CD4-positive, alpha-beta T cell treated with Interleukin-6 for 4 hours (primary cell): Measurements from ENCODE around the gene ADO.

Experiments used
- DNase-seq: peaks from one replicate; pipeline ENCODE4 v3.0.0-alpha.2; 2020; ENCODE audit warnings: mixed read lengths

ADO gene

GRCh38 chr10:62794306-62794705, 10.2 kb upstream of the ADO start:
- DNase-seq, result no peak

GRCh38 chr10:62795100-62795499, 9.4 kb upstream of the ADO start:
- DNase-seq, result no peak

GRCh38 chr10:62795762-62796161, 8.8 kb upstream of the ADO start:
- no peak for DNase-seq

- no peak for DNase-seq
Measured at GRCh38 chr10:62796896-62797295, 7.6 kb upstream of the ADO start.

DNA sequence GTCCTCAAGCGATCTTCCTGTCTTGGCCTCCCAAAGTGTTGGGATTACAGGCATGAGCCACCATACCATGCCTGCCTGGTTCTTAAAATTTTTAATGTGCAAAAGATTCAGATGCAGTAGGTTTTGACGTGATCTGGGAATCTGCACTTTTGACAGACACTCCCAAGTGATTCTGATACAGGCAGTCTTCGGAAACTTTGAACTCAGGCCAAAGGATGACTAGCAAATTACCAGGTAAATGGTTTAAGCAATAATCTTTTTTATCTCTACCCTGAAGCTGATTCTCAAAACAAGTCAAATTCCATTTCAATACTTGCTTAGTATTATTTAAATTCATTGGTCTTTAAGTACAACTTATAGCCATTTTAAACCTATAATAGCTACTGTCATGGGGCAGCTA, 2.6 kb upstream of the ADO start:
- no peak for DNase-seq

DNA sequence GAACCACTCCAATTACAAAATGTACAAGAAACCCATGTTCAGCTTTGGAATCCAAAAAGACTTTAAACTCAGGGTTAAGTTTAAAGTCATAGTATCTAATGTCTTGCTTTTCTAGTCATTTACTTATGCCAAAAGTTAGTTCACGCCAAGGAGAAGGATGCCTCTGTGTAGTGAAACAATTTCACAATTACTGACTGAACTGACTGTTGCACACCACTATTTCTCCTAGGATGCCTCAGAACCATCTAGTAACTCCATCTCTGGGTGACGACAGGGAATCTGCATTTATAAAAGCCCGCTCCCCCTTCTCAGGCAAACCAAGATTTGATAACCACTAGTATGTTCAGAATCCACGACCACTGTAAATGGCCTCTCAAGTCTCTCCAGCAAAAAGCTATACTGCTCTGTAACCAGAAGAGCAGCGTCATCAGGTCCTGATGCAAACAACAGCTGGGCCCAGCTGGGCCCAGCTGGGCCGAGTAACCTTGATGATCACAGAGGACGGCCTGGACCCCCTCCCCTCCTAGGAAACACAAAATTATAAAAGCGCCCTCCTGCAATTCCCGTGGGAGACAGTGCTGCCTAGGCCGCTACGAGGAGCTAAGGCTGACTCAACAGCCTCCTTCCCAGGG, 680 bp upstream of the ADO start:
- DNase-seq, result no peak

DNA sequence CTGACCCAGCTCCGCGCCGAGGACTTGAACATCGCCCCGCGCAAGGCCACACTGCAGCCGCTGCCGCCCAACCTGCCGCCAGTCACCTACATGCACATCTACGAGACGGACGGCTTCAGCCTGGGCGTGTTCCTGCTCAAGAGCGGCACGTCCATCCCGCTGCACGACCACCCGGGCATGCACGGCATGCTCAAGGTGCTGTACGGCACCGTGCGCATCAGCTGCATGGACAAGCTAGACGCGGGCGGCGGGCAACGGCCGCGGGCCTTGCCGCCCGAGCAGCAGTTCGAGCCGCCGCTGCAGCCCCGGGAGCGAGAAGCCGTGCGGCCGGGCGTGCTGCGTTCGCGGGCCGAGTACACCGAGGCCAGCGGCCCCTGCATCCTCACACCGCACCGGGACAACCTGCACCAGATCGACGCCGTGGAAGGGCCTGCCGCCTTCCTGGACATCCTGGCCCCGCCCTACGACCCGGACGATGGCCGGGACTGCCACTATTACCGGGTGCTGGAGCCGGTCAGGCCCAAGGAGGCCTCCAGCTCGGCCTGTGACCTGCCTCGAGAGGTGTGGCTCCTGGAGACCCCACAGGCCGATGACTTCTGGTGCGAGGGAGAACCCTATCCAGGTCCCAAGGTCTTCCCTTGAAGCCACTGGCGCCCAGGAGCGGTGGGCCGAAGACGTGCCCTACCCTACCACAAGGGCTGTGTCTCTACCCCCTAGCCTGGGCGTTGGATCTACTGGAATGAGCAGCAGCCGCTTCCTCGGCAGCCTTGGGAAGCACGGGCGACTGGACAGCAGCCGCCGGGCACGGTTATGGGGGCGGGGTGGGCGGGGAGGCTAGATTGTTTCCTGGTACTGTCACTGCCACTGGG, 945 bp downstream of the ADO start:
- no peak for DNase-seq

- DNase-seq, result no peak
Measured at GRCh38 chr10:62806251-62806650, 1.7 kb downstream of the ADO start.

DNA sequence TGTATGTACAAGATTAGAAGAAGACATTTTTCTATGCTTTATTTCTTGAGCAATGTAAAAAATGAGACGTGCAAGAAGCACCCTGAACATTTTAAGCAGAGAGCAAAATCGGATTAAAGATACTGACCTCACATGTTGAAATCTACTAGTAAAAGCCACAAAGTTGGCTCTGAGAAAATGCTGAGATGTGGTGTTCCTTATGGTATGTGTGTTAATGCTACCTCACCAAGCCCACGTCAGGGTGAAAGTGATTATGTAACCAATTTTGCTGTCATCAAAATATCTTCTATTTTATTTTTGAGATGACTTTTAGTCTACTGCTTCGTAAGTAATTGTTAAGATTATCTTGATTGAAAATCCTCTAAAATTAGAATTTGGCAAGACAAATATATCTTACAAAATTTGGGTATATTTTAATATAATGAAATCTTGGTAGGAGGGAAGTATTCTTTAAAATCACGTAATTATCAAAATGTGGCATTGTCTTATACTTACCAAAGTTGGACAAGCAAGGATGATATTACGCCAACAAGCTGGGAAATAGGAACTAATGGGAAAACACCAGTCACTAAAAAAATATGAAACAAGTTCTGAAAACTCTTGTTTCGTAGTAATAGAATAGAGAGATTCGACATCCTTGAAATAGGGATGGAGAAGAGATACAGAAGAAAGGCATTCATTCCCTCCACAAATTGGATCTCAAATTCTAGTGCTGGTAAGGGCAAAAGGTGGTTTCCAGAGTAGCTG, 5.8 kb downstream of the ADO start:
- no peak for DNase-seq

DNA sequence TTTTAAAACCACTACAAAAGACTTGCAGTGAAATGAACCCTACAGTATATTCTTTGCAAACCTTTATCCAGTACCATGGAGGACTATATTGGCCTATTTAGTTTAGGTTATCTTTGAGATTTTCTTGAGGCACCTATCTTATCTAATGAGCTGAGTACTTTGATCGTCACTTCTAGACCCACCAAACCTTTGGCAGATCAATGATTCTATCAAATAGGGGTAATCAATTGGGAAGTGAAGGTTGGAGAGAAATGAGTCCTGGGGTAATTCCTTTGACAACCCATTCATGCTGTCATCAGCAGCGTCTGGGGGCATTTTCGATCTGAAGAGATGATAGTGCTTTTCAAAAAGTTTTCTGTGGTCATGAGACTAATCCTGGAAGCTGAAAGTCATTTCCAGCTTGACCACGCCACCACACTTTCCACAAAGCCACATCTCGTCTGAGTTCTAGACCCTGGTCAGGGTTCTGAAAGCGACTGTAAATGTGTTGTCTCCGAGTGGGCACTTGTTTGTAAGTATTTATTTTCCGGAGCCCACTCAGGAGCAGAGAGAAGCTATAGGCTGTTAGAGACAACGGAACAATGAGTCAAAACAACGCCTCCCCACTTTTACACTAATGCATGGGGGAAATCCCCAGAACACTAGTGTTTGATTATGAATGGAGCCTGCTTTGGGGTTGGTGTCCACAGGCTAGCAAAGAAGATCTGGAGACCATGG, 6.8 kb downstream of the ADO start:
- no peak for DNase-seq

DNA sequence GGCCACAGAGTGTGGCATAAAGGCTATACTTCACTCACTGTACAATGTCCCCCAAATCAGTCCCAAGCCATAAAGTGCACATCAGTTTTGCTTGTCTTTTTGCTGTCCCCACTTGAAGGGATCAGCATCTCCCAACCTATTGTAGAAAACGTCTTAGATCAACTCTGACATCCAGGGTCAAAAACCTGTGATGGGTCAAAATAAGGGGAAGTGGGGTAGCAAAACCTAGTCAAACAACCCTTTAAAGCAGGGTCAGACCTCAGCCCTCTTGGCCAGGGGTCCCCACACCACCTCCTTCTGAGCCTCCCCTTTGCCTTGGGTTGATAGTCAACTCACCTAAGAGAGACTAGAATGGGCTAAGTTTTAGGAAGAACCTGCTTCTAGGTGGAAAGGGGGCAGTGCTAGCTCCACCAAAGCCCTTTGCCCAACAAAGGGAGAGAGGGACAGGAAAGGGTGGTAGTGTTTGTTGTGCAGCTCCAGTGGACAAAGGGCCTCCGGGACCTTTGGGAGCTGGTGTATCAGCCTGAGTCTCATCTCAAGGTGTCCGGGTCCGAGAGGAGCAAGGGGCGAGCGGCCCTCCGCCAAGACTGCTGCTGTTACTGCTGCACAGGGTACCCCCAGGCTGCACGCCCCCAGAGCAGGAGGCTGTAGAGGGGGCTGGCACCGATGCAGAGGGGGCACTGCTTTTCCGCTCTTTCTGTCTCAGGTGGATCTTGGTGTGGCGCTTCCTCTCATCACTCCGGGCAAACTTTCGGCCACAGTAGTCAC, 8.3 kb downstream of the ADO start:
- no peak for DNase-seq

DNA sequence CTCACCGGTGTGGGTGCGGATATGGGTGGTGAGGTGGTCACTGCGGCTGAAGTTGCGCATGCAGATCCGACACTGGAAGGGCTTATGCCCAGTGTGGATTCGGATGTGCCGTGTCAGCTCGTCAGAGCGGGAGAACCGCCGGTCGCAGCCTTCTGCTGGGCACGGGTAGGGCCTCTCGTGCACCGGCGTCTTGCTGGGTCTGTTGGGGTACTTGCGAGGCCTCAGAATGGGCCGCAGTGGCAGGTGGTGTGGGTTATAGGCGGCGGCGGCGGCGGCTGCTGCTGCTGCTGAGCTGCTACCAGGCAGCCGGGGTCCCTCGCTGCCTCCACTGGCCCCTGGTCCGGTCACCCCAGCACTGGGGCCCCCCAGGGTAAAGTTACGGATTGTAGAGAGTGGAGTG, 8.9 kb downstream of the ADO start:
- DNase-seq, result no peak

DNA sequence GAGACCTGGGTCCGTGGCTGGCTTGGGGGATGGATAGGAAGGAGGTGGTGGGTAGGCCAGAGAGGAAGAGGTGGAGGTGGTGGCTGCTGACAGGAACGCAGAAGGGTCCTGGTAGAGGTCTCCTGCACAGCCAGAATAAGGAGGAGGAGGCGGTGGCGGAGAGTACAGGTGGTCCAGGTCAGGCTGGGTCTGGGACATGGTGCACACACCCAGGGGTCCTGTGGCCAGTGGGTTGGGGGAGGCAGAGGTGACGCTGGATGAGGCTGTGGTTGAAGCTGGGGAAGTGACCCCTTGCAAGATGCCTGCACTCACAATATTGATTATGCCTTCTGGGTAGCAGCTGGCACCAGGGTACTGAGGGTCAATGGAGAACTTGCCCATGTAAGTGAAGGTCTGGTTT, 9.5 kb downstream of the ADO start:
- DNase-seq, result no peak

- DNase-seq, result no peak
Measured at GRCh38 chr10:62814756-62815380, 10.3 kb downstream of the ADO start.

- peak; percentile 21 for DNase-seq
Measured at GRCh38 chr10:62815381-62816075, 11.0 kb downstream of the ADO start.

DNA sequence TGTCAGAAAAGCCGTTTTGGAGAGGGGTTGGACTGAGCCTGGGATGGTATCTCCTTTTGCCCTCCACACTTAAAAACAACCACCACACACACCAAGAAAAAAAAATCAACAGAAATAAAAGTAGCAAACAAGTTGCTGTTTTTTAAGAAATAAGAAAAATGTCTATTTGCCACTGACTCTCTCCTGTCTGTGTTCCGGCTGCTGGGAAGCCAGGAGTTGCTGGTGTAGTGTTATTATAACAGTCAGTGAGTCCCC, 11.5 kb downstream of the ADO start:
- DNase-seq, result no peak

- peak; percentile 96 for DNase-seq
Measured at GRCh38 chr10:62816331-62817120, 12.0 kb downstream of the ADO start, which contains the start of gene EGR2. TSS of gene EGR2 (minus strand) at chr10:62816366. CDS start at chr10:62816029, 337 bp downstream.

DNA sequence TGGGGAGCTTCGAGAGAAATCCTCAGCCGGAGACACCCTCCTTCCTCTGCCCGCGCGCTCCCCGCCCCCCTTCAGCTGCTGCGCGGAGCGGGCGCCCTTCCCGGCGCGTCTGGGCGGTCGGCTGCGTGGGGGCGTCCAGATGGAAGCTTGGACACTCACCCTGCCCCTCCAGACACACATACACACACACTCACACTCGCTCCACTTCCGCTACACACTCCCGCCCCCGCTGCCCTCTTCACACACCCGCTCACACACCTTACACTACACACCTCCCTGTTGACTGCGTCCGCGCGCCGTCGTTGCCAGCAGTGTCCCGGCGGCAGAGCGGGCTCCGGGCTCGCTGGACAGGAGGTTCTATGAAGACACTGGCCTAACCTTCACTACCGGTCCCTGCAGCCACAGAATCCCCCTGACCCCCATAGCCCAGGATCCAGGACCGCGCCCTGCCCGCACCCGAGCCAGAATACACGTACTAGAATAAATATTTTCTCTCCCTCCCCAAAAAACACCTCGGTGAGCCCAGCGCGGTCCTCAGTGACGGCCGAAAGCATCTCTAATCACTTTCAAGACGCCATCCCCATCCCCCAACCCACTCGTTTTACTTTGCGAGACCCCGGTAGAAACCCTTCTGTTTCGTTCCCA, 12.7 kb downstream of the ADO start:
- peak; percentile 53 for DNase-seq

GRCh38 chr10:62817766-62818425, 13.4 kb downstream of the ADO start:
- peak; percentile 75 for DNase-seq
